ENCODE measurements around the gene DEGS2. TPM values are rescaled to one million over a fixed set of nuclear protein-coding genes. Genes with fewer than 3 reads are reported as not detected.
A peak's percentile ranks its signal among the peaks of the same experiment; 100 is the strongest.

DEGS2 gene
- total and polyA plus RNA-seq, 2 of the 13 experiments (the other 11 are each of a cell fraction or from before 2014, with no cell fraction given), result 0.09 TPM

GRCh38 chr14:100155049-100155621, 4.3 kb downstream of the DEGS2 start (continued):
- no peak for TF ChIP-seq ZBTB10 (CRISPR knock-in tag; IDR thresholded peaks at IDR 0.05; ENCODE audit: borderline replicate concordance)
- no peak for TF ChIP-seq FOXA3 (CRISPR knock-in tag; IDR thresholded peaks at IDR 0.05)
- TF ChIP-seq ZNF296 (CRISPR knock-in tag; conservative IDR thresholded peaks at IDR 0.05), result no peak
- no peak for TF ChIP-seq ZNF235 (CRISPR knock-in tag; IDR thresholded peaks at IDR 0.05; ENCODE audit: borderline replicate concordance)
- peak; percentile 31 for TF ChIP-seq ZNF781 (CRISPR knock-in tag; IDR thresholded peaks at IDR 0.05; ENCODE audit: borderline replicate concordance, not compliant biosample characterization)
- no peak for TF ChIP-seq ZNF878 (CRISPR knock-in tag; IDR thresholded peaks at IDR 0.05)
- TF ChIP-seq ZNF205 (CRISPR knock-in tag; IDR thresholded peaks at IDR 0.05), result no peak
- no peak for TF ChIP-seq GLMP (CRISPR knock-in tag; IDR thresholded peaks at IDR 0.05; ENCODE audit: borderline replicate concordance)
- peak; percentile 99 for TF ChIP-seq CBX5 (CRISPR knock-in tag; IDR thresholded peaks at IDR 0.05; ENCODE audit: borderline replicate concordance)
- TF ChIP-seq IRX3 (CRISPR knock-in tag; IDR thresholded peaks at IDR 0.05; ENCODE audit: borderline replicate concordance, low read depth), result no peak
- TF ChIP-seq ZNF784 (CRISPR knock-in tag; IDR thresholded peaks at IDR 0.05; ENCODE audit: borderline replicate concordance), result no peak
- TF ChIP-seq ZNF75D (CRISPR knock-in tag; IDR thresholded peaks at IDR 0.05; ENCODE audit: borderline replicate concordance), result no peak

All from HepG2 (cell line).